Central memory CD4-positive, alpha-beta T cell (primary cell): ENCODE results near the gene MACROH2A1.

Experiments used
- DNase-seq: peaks from one replicate; pipeline ENCODE4 v3.0.0; 2022
- total RNA-seq, 3 experiments: gene quantifications; one replicate each; lab custom pipeline; 2026; lab: John Stamatoyannopoulos, UW

The MACROH2A1 gene
- 133 to 246 (median 134) reads per million in 3 experiments for total RNA-seq

DNA sequence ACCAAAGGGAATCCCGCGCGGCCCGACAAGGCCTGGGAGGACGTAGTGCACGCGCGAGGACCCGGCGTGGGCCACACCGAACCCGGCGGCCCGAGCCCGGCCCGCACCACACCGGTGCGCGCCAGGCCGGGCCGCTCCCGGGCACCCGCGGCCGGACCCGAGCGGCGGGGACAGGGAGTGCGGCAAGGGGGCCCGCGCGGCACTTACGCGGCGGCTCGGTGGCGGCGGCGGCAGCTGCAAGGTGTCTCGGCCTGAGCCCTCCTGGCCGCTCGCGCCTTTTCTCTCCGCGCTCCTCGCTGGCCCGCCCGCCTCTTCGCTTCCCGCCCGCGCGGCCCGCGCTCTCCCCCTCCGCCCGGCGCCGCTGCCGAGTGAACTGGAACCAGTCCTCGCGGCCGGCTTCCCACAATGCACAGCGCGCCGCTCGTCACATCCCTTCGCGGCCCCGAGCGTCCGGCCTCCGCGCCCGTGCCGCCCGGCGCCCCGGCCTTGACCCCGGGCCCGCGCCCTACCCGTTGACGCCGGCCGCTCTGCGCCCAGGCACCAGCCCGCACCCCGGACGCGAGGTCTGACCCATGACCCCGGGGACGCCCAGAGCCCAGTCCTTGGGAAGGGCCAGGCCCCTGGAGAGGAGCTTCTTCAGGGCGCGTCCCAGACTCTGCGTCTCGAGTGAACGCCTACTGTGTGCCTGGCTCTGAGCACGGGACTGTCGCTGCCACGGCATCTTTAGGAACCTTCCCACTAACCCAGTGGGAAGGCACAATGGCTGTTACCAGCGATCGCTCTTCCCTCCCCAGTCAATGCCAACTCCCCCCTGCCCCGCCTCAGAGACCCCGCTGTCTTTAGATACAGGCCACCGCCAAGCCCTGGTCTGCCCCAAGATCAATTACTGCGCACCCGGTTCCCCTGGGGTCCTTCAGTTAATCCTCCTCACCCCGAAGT is at the start of gene MACROH2A1:
Gene MACROH2A1 (minus strand): TSS at position 377 of the 939 bp plus-strand sequence. CDS start 10,138 bp downstream, outside the sequence.
- DNase-seq, result peak; percentile 75

DNA sequence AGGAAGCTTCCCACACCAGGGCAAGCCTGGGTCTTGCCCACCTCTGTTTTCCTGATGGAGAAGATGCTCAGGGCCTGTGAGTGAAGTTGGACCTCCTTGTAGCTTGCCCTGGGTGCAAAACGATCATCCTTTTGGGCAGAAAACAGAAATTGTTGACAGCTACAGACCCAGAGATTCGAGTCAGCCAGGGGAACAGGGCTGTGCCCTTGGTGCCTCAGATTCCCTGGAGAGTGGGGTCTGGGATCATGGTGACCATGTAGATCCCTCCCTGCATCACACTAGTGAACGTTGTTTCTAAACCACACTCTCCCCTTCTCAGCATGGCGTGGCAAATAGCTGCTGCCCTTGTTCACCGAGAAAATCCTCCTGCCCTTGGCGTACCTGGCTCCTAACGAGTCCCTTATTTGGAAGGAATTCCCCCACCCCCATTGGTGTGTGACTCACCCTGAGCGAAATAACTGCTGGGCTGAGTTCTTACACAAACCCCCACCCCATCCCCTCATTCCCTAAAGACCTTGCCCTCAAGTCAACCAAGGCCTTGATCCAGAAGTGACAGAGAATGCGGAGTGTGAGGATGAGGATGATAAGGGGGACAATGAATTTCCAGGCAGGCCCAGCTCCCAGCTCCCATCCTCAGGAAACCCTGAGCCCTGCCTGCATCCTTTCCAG is 49.2 kb upstream of the MACROH2A1 start:
- no peak for DNase-seq

DNA sequence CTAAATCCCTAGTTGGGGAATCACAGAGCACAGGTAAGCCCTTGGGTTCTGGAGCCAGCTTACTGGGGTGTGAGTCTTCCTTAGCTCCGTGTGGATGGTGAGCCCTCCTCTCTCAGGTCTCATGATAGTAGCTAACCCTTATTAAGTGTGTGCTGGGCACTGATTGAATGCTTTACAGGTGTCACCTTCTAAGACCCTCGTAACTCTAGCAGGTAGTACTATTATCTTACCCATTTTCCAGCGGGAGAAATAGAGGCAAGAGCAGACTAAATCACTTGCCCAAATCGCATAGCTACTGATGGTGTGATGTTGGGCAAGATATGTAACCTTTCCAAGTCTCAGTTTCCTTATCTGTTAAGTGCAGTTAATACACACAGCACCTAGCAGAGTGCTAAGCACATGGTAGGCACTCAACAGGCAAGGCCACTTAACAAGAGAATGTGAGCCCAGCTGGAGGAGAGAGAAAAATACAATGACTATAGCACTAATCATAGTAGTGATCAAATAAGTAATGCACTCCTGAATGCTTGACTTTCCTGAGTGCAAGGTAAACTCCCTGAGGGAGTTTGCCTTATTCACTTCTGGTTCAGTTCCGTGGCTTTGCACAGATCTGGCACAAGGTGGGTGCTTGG is 48.4 kb upstream of the MACROH2A1 start, which contains the start of gene DCANP1:
Gene DCANP1 (minus strand): TSS at position 51 of the 632 bp plus-strand sequence. CDS start 240 bp downstream, outside the sequence.
- DNase-seq, result no peak

DNA sequence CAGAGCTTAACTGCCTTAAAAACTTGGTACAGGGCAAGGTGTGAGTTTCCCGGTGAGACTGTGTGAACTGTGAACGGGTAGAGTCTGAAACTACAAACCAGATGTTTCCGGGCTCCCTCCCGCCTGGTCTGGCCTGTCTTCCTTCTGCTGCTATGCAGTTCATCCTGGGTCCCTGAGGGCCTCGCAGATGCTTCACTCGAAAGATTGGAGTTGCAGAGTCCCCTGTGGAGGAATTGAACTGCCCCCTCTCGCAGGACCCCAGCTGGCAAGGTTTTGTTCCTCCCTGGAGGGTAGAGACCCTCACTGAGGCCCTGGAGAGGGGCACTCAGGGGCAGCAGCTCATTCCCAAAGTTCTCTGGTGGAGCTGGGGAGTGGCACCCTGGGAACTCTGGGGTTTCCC is 47.6 kb upstream of the MACROH2A1 start:
- no peak for DNase-seq

DNA sequence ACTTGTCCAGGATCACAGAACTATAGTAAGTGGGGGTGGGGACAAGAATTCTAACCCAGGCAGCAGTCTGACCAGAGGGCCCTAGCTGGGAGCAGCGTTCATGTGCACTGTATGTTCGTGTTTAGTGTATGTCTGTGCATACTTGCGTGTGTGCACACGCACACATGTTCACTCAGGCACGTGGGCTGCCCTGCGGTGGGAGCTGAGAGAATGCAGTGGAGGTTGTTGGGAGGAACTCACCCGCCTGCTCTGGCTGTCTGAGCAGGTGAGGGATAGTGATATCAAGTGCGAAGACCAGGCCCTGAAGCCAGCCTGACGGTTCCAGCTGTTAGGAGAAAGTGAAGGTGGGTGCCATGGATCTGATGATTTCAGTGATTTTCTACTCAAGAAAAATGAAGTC is 47.2 kb upstream of the MACROH2A1 start:
- DNase-seq, result no peak

DNA sequence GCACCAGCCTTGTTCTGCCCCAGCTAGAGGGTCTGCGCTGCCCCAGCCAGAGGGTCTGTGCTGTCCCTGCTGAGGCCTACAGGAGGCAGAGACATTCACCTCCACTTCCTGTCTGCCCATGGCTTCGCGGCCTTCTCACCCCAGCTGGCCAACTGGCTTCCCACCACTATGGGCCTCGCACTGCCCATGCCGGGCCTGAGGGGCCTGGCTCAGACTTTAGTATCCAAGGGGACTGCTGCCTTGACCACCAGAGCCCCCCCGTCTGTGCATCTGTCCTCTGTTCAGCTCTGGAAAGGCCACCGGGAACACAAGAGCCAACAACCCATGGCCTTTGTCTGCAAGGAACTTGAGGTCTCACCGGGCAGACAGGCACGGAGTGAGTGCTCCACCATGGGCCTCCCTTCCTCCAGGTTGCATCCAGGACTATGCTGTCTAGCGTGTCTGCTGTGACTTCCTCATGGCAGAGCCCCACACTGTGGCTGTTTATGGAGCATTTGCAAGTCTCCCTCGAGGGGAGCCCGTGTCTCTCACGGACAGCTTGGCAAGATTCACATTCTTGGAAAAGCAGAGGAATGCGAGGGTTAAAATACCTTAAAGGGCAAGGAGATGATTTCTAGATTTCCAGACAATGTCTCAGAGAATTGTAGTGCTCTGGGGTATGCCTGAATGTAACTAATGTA is 46.4 kb upstream of the MACROH2A1 start:
- DNase-seq, result no peak

DNA sequence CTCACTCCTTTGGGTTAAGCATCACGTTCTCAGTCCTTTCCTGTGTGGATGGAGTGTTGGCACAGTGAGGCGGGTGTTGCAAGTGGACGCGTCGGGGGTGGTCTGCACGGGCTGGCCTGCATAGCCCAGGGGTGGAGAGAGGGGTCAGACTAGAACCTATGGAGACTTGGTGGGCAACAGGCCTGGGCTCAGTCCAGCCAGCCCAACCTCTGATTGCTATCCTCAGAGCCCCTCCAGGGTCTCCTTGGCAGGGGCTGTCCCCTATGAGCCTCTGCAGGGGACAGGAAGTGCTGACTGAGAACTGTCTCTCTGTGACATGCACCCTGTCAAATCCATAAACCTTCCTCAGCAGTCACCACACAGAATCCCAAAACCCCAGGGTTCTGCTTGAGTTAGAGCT is 45.9 kb upstream of the MACROH2A1 start:
- DNase-seq, result no peak

DNA sequence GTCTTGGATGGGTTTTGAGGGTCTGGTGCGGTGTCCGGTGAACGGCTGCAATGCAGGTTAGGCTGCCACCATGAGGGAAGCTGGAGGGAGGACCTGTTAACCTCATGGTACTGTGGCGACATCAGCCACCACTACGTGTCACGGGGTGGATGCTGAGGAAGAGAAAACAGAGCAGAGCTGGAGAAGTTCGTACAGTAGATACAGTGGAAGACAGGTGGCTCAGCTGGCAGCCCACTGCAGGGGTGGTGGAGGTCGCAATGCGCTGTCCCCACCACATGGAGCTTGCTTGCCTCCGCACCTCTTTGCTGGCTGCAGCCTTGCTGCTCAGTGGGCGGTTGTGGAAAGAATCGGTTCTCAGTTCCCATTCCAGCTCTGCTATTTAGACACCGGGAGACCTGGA is 45.3 kb upstream of the MACROH2A1 start:
- no peak for DNase-seq

DNA sequence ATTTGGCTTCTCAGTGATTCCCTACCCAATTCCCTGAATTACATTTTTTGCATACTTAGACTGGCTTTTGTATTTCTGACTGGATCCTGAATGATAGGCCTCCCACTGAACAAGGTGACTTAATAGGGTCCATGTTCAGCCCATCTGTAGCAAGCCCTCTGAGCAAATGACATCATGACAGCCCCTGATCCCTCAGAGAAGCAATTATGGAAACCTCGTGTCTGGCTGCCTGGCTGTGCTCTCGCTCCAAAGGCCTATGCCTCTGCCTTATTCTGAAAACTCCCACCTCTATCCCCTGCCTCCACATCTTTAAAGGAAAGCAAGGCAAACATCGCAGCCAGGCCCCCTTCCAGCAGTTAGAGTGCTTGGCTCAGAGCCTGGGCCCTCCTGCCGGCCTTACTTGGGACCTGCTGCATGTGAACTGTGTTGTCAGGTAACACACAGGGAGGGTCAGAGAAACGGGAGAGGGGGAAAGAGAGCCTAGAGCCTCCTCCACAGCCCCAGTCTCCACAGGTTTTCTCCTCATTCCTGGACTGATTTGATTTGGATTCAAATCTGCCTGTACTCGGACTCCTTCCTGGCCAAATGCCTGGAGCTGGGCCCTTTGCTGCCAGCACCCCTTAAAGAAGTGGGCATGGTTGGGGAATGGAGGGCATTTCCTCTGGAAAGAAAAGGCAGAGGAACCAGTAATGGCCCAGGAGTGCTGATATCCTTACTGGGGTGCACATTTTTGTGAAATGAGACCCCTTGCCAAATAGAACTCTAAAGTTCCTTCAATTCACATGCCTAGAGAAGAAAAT is 44.3 kb upstream of the MACROH2A1 start:
- DNase-seq, result no peak

DNA sequence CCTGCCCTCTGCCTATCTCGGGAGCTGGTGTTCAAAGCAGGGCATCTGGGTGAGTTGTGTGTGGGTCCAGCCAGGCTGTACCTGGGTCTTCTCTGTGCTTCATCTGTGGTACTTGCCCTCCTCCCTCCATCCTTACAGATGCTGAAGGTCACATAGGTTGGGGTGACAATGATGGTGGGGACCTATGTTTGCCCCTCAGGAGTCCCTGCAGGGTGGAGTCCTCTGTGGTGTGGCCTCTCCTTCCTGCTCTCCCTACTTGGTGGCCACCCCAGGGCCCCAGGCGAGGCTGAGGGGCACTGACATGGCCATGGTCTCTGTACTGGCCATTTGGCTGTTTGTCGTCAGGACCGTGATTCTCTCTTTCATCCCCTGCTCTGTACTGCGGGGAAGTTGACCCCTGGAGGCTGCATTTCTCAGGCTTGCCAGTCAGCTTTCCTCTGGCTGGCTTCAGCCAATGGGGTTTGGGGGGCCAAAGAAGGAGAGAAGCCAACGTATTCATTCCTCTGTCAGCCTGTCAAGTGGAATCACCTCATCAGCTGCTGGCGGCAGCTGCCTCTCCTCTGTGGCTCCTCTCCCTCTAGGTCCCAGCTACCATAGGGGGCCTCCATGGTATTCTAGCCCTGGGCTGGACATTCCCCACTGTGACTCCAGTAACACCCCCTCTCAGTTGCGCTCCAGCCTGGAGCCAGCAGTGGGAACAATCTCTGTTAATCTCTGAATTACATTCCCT is 43.6 kb upstream of the MACROH2A1 start:
- no peak for DNase-seq

DNA sequence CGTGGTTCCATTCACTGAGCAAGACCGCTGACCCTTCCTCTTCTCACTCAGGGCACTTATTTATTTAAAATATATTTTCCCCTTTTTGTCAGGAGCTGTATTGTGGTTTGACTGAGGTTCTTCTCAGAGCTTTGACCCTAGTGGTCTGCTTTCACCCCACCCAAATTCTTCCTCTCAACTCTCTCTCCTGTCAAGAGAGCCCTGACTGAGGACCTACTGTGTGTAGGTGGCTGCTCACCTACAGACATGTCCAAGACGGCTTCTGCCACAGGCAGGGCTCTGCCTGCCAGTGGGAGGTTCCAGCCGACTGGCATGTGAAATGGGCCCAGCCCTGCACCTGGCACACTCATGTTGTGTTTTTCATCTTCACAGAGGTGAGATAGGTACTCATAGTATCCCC is 42.9 kb upstream of the MACROH2A1 start:
- DNase-seq, result no peak

DNA sequence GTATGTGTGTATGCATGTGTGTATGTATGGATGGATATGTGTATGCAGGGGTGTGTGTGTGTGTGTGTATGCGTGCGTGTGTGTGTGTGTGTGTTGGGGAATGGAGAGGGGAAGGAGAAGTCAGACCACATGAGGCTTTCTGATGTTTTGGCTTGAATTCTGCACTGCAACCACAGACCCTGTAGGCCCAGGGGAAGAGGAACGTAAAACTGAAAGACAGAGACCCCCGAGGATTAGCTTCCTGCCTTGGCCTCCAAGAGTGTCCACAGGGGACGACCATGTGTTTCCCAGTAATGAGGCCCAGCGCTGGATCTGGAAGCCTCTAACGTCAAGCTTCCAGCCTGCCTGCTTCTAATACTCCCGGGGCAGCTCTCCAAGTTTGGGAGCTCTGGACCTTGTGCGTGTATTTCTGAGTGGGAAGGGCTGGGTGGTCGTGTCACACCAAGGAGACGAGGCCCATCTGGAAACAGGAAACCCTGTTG is 42.4 kb upstream of the MACROH2A1 start:
- no peak for DNase-seq

DNA sequence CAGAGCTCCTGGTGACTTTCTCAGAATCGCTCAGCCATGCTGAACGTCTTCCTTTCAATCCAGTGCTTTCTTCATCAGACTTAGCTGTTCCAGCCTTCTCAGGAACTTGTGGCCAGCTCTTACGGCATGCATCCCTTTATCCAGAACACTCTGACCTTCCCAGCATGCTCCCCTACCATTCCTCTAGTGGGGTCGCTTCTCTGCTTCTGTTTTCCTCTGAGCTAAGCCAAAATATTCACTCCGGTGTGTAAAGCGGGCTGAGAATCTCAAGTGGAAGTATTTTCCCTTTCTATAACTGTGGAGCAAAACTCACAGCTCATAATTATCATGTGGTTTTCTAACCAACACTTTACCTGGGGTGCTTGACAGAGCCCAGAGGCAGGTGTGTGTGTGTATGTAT is 41.9 kb upstream of the MACROH2A1 start:
- no peak for DNase-seq

DNA sequence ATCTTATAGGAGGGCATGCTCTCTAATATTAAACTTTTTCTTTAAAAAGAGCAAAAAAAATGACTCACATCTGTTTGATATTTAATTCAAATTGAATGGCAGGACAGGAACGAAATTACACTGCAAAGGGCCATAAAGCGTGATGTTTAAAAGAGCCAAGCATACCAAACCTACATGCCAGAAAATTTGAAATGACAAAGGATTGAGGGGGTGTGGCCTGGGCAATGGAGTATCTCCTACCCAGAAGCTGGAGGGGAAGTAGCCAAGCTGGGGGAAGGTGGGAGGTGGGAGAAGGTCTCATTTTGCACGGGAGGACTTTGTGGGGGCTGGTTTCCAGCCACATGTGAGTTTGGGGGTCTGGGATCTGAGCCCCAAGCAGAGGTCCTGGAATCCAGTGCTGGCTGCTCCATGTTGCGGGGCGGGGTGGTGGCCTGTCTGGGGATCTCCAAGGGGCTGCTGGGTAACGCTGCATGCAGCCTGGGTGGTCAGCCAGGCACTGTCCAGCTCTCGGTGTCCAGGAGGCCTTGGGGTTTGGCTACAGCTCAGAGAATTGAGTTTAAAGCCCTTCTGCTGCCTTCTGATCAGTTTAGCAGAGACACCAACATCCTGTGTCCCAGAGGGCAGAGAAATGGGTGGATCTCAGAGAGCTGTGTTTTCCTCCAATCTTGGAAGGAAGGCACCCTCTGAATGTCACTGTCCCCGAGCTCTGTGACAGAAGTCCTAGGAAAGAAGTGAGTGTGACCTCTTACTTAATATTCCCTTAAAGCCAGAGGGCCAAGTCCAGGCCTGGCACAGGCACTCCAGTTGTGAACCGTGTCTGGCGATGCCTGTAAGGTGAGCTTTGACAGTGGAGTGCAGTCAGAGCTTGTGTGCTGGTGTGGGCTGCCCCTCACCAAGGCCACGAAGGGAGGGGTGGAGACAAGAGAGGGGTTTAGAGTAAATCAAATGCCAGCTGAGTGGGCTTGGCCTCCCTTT is 40.5 kb upstream of the MACROH2A1 start:
- DNase-seq, result no peak

DNA sequence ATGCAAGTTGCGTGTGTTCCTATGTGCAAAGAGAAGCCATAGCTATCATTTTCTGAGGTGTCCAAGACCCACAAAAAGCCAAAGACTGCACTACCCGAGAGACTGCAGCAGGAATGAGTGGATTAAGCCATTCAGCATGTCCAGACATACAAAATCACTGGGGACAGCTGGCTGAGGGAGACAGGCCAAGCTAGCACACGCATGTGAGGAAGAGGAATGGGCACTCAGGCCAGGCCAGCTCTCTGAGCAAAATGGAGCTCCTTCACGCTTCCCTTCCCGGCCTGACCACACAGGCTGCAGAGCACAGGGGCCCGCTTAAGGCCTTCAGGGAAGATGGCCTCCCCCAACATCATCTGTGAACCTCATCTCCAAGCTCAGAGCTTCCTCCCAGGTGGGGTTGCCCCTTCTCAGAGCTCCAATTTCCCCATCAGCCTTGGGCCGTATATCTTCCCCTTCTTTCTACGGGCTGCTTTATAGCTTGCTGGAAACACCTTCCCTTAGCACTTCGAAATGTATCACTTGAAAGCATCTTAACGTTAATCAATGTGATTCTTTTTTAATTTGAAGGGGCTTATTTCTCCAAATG is 39.7 kb upstream of the MACROH2A1 start:
- DNase-seq, result no peak

DNA sequence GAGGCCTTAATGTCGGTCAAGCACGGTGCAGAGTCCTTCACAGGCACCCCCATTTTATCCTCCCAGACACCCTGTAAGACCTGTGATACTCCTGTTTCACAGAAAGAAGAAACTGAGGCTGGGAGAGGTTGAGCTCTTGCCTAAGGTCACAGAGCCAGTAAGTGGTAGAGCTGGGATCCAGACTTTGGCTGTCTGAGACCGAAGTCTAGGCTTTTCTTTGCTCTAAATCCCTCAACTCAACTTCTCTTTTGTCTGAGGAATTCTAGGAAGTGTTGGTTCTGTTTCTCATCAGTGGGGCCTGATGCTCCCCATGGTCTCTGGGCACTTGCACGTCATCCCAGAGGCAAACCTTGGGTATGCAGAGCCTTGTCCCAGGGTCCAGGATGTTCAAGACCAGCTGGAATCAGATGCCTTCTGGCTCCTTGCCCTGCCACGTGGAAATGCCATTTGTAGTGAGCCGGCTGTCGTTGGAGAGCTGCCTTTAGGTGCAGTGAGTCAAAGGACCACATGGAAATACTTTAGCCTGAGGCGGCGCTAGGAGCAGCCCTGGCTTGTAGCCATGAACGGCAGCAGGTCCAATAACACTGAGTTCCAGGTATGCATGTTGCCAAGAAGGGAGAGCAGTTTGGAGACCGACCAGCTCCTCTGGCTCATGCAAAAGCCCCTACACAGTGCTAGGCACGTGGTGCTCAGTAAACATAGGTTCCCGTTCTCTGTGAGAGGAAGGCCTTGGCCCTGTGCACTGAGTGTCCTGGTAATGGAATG is 38.9 kb upstream of the MACROH2A1 start:
- no peak for DNase-seq

DNA sequence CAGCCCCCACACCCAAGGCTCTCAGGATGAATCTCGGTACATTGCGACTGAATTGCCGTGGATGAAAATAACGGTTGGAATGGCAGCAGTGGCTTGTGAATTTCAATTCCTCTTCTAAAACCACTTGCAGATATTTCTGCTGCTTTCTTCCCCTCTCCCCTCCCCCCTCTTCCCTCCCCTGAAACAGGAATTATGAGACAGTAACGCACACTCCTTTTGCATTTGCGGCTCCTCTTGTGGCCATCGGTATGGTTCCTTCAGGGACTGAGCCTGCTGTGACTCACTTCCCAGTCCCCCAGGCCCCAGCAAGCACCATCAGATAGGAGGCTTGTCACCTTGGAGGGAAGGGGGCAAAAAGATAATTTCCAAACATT is 38.4 kb upstream of the MACROH2A1 start:
- no peak for DNase-seq

DNA sequence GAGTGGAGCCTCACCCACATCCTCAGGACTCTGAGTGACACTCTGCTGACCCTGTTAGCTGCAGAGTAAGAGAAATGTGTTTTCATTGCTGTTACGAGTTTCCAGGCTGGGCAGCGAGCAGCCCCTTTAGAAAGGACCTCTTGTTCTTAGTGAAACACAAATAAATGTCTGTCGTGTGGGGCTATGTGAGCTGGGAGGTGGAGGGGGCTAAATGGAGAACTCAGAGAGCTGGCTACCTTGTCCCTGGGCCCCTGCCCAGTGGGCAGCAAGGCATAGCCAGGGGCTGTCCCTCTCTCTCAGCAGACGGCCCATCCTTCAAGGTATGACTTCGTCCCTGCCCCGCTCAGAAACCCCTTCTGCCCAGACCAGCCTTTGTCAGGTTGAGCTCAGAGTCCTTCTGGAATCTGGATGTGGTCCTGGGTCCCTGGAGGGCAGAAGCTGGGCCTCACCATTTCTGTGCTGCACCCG is 38.0 kb upstream of the MACROH2A1 start:
- no peak for DNase-seq
